ENCODE results near the gene TAGLN. TPM values are rescaled to one million over a fixed set of nuclear protein-coding genes. Genes with fewer than 3 reads are reported as not detected.

The TAGLN gene
- 22.3 and 325 TPM in 2 replicates for total RNA-seq (2012; rRNA removed)

DNA sequence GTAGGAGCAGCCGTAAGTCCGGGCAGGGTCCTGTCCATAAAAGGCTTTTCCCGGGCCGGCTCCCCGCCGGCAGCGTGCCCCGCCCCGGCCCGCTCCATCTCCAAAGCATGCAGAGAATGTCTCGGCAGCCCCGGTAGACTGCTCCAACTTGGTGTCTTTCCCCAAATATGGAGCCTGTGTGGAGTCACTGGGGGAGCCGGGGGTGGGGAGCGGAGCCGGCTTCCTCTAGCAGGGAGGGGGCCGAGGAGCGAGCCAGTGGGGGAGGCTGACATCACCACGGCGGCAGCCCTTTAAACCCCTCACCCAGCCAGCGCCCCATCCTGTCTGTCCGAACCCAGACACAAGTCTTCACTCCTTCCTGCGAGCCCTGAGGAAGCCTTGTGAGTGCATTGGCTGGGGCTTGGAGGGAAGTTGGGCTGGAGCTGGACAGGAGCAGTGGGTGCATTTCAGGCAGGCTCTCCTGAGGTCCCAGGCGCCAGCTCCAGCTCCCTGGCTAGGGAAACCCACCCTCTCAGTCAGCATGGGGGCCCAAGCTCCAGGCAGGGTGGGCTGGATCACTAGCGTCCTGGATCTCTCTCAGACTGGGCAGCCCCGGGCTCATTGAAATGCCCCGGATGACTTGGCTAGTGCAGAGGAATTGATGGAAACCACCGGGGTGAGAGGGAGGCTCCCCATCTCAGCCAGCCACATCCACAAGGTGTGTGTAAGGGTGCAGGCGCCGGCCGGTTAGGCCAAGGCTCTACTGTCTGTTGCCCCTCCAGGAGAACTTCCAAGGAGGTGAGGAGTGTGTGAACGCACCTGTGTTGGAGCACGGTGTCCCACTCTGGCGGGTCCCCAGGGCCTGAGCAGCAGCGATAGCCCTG, at the start of gene TAGLN:
Gene TAGLN (plus strand): TSS at position 318 of the 863 bp plus-strand sequence. CDS start 3,644 bp downstream, outside the sequence.
- Histone ChIP-seq H3K9me3 (replicated peaks; ENCODE audit: low read length) (no peaks in the 10 kb centered on the region), H3K27me3 (ENCODE audit: control insufficient read depth, insufficient read depth, low read length) (no peaks in the 10 kb centered on the region), H3K36me3 (ENCODE audit: insufficient read depth, low read length) (peaks cover 41% of the 10 kb centered on the region), H3K4me1 (ENCODE audit: control insufficient read depth, insufficient read depth, low read length) (peaks cover 59% of the 10 kb centered on the region), H3K4me2 (ENCODE audit: low read length) (peak within 1 kb of the TSS; percentile 99), H3K9ac (ENCODE audit: low read depth, low read length) (peak within 1 kb of the TSS; percentile 99), H3K4me3 (ENCODE audit: low read length) (peak within 1 kb of the TSS; percentile 97)

DNA sequence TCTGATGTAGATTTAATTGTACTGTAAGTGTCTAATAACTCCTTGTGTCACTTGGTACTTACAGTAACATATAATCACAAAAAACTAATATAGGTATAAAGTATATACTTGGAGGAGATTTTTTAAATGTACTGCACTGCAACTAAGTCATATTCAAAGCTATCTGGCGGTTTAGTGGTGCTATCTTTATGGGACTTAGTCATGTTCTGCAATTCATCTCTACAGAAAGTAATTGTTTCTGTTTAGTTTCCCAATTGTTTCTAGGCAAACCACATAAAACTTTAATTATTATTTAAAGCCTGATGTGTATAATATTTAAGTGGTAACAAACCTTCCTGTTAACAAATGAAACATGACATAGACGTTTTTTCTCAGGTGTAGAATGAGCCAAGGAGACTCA, 47.1 kb upstream of the TAGLN start:
- Histone ChIP-seq H3K36me3 (ENCODE audit: insufficient read depth, low read length) (peaks cover 46% of the 10 kb centered on the region), H3K4me3 (ENCODE audit: low read length) (no peak overlapping the region), H3K9me3 (replicated peaks; ENCODE audit: low read length) (no peaks in the 10 kb centered on the region), H3K9ac (ENCODE audit: low read depth, low read length) (no peak overlapping the region), H3K27me3 (ENCODE audit: control insufficient read depth, insufficient read depth, low read length) (no peaks in the 10 kb centered on the region), H3K4me1 (ENCODE audit: control insufficient read depth, insufficient read depth, low read length) (peaks cover 7% of the 10 kb centered on the region), H3K4me2 (ENCODE audit: low read length) (no peak overlapping the region)

DNA sequence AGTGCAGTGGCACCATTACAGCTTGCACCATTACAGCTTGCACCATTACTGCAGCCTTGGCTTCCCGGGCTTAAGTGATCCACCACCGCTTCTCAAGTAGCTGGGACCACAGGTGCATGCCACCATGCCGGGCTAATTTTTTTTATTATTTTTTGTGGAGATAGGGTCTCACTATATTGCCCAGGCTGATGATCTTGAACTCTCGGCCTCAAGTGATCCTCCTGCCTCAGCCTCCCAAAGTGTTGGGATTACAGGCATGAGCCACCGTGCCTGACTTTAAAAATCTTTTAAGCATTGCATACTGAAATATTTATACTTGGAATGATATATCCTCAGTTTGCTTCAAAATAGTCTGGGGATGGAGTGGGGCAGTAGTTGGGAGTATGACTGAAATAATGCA, 44.7 kb upstream of the TAGLN start:
- no peak overlapping the region for H3K4me3 ChIP-seq (ENCODE audit: low read length)
- H3K9ac ChIP-seq (ENCODE audit: low read depth, low read length) = no peak overlapping the region
- H3K27me3 ChIP-seq (ENCODE audit: control insufficient read depth, insufficient read depth, low read length) = no peaks in the 10 kb centered on the region
- no peaks in the 10 kb centered on the region for H3K4me1 ChIP-seq (ENCODE audit: control insufficient read depth, insufficient read depth, low read length)
- H3K36me3 ChIP-seq (ENCODE audit: insufficient read depth, low read length) = peaks cover 51% of the 10 kb centered on the region
- H3K9me3 ChIP-seq (replicated peaks; ENCODE audit: low read length) = no peaks in the 10 kb centered on the region
- no peak overlapping the region for H3K4me2 ChIP-seq (ENCODE audit: low read length)

DNA sequence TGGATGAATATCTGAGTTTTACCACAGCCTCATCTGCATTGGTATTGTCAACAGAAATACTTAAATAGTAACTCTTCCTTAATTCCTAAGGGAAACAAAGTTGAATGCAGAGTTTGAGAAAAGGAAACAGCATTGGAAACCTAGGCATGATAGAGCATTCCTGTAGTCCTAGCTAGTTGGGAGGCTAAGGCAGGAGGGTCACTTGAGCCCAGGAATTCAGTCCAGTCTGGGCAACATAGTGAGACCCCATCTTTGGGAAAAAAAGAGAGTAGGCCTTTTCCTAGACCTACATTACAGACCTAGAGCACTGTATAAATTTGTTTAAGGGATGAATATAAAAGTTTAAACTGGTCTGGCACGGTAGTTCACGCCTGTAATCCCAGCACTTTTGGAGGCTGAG, 41.7 kb upstream of the TAGLN start:
- no peak overlapping the region for H3K4me3 ChIP-seq (ENCODE audit: low read length)
- H3K9me3 ChIP-seq (replicated peaks; ENCODE audit: low read length) = no peaks in the 10 kb centered on the region
- no peaks in the 10 kb centered on the region for H3K4me1 ChIP-seq (ENCODE audit: control insufficient read depth, insufficient read depth, low read length)
- no peak overlapping the region for H3K9ac ChIP-seq (ENCODE audit: low read depth, low read length)
- H3K4me2 ChIP-seq (ENCODE audit: low read length) = no peak overlapping the region
- no peaks in the 10 kb centered on the region for H3K27me3 ChIP-seq (ENCODE audit: control insufficient read depth, insufficient read depth, low read length)
- peaks cover 75% of the 10 kb centered on the region for H3K36me3 ChIP-seq (ENCODE audit: insufficient read depth, low read length)

- peaks cover 76% of the 10 kb centered on the region for H3K36me3 ChIP-seq (ENCODE audit: insufficient read depth, low read length)
- H3K4me1 ChIP-seq (ENCODE audit: control insufficient read depth, insufficient read depth, low read length) = no peaks in the 10 kb centered on the region
These were observed 39.3 kb upstream of the TAGLN start for GRCh38 chr11:117159892-117160291.

GRCh38 chr11:117160826-117161225, 38.3 kb upstream of the TAGLN start:
- no peaks in the 10 kb centered on the region for H3K27me3 ChIP-seq (ENCODE audit: control insufficient read depth, insufficient read depth, low read length)
- no peaks in the 10 kb centered on the region for H3K4me1 ChIP-seq (ENCODE audit: control insufficient read depth, insufficient read depth, low read length)
- H3K4me3 ChIP-seq (ENCODE audit: low read length) = no peak overlapping the region
- no peak overlapping the region for H3K9ac ChIP-seq (ENCODE audit: low read depth, low read length)
- peaks cover 79% of the 10 kb centered on the region for H3K36me3 ChIP-seq (ENCODE audit: insufficient read depth, low read length)
- H3K4me2 ChIP-seq (ENCODE audit: low read length) = no peak overlapping the region
- no peaks in the 10 kb centered on the region for H3K9me3 ChIP-seq (replicated peaks; ENCODE audit: low read length)

More at GRCh38 chr11:117159892-117160291, 39.3 kb upstream of the TAGLN start:
- Histone ChIP-seq H3K9me3 (replicated peaks; ENCODE audit: low read length) (no peaks in the 10 kb centered on the region), H3K4me2 (ENCODE audit: low read length) (no peak overlapping the region), H3K27me3 (ENCODE audit: control insufficient read depth, insufficient read depth, low read length) (no peaks in the 10 kb centered on the region), H3K9ac (ENCODE audit: low read depth, low read length) (no peak overlapping the region), H3K4me3 (ENCODE audit: low read length) (no peak overlapping the region)

- Histone ChIP-seq H3K4me2 (ENCODE audit: low read length) (no peak overlapping the region), H3K4me1 (ENCODE audit: control insufficient read depth, insufficient read depth, low read length) (peaks cover 12% of the 10 kb centered on the region), H3K4me3 (ENCODE audit: low read length) (no peak overlapping the region), H3K36me3 (ENCODE audit: insufficient read depth, low read length) (peaks cover 75% of the 10 kb centered on the region), H3K9me3 (replicated peaks; ENCODE audit: low read length) (no peaks in the 10 kb centered on the region), H3K27me3 (ENCODE audit: control insufficient read depth, insufficient read depth, low read length) (no peaks in the 10 kb centered on the region), H3K9ac (ENCODE audit: low read depth, low read length) (no peak overlapping the region)
These were observed 32.7 kb upstream of the TAGLN start for GRCh38 chr11:117166491-117166890.

- no peaks in the 10 kb centered on the region for H3K27me3 ChIP-seq (ENCODE audit: control insufficient read depth, insufficient read depth, low read length)
- no peaks in the 10 kb centered on the region for H3K9me3 ChIP-seq (replicated peaks; ENCODE audit: low read length)
- H3K4me1 ChIP-seq (ENCODE audit: control insufficient read depth, insufficient read depth, low read length) = peaks cover 23% of the 10 kb centered on the region
- no peak overlapping the region for H3K4me2 ChIP-seq (ENCODE audit: low read length)
- H3K9ac ChIP-seq (ENCODE audit: low read depth, low read length) = no peak overlapping the region
- H3K4me3 ChIP-seq (ENCODE audit: low read length) = no peak overlapping the region
- H3K36me3 ChIP-seq (ENCODE audit: insufficient read depth, low read length) = peaks cover 54% of the 10 kb centered on the region
These were observed 29.4 kb upstream of the TAGLN start for GRCh38 chr11:117169736-117170135.

- H3K4me1 ChIP-seq (ENCODE audit: control insufficient read depth, insufficient read depth, low read length) = peaks cover 23% of the 10 kb centered on the region
- no peak overlapping the region for H3K9ac ChIP-seq (ENCODE audit: low read depth, low read length)
- H3K4me3 ChIP-seq (ENCODE audit: low read length) = no peak overlapping the region
- no peaks in the 10 kb centered on the region for H3K27me3 ChIP-seq (ENCODE audit: control insufficient read depth, insufficient read depth, low read length)
- no peak overlapping the region for H3K4me2 ChIP-seq (ENCODE audit: low read length)
- no peaks in the 10 kb centered on the region for H3K9me3 ChIP-seq (replicated peaks; ENCODE audit: low read length)
- H3K36me3 ChIP-seq (ENCODE audit: insufficient read depth, low read length) = peaks cover 52% of the 10 kb centered on the region
These were observed 29.0 kb upstream of the TAGLN start for GRCh38 chr11:117170210-117170609.

DNA sequence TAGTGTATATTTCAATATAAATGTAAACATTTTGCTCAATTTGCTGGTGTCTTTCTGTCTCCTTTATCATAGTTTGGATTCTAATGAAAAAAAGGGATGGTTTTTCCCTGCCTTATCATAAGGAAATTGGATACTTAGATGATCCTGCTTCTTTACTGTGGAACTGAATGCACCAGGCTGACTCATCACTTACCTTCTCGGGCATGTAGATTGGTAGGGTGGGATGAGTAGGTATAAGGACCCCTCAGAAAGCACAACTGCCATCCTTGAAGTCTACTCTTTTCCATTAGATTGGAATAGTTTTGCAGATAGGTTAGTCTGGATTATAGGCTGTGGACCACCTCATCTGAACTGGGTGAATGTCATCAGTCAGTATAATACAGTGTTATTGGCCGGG, 28.2 kb upstream of the TAGLN start:
- no peaks in the 10 kb centered on the region for H3K9me3 ChIP-seq (replicated peaks; ENCODE audit: low read length)
- no peaks in the 10 kb centered on the region for H3K27me3 ChIP-seq (ENCODE audit: control insufficient read depth, insufficient read depth, low read length)
- no peak overlapping the region for H3K9ac ChIP-seq (ENCODE audit: low read depth, low read length)
- H3K36me3 ChIP-seq (ENCODE audit: insufficient read depth, low read length) = peaks cover 45% of the 10 kb centered on the region
- no peak overlapping the region for H3K4me3 ChIP-seq (ENCODE audit: low read length)
- no peak overlapping the region for H3K4me2 ChIP-seq (ENCODE audit: low read length)
- peaks cover 23% of the 10 kb centered on the region for H3K4me1 ChIP-seq (ENCODE audit: control insufficient read depth, insufficient read depth, low read length)

DNA sequence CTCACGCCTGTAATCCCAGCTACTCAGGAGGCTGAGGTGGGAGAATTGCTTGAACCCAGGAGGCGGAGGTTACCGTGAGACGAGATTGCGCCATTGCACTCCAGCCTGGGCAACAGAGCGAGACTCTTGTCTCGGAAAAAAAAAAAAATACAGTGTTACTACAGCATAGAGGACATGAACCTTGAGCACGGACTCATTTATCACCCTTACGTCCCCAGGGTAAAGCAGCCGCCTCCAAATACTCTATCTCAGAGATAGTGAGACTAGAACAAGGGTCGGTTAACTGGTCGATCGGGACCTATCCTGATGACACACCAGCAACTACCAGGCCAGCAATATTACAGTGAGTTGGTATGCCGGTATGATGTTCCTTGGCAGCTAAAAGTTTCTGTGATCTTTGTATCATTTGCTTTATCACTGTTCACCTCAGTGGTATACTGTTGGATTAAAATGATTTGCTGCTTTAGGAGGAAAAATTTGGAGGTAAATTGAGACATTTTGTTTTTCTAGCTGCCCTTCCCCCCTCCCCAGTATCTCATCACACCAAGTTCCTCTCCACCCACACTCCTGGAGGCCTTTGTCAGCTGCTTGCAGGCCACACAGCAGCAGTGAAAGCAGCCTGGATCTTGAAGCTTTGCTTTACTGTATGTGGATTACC, 27.6 kb upstream of the TAGLN start:
- H3K9ac ChIP-seq (ENCODE audit: low read depth, low read length) = peak overlapping the region; percentile 12

More for the DNA sequence above, 27.6 kb upstream of the TAGLN start:
- Histone ChIP-seq H3K4me1 (ENCODE audit: control insufficient read depth, insufficient read depth, low read length) (peaks cover 23% of the 10 kb centered on the region), H3K36me3 (ENCODE audit: insufficient read depth, low read length) (peaks cover 40% of the 10 kb centered on the region), H3K9me3 (replicated peaks; ENCODE audit: low read length) (no peaks in the 10 kb centered on the region), H3K4me3 (ENCODE audit: low read length) (no peak overlapping the region), H3K27me3 (ENCODE audit: control insufficient read depth, insufficient read depth, low read length) (no peaks in the 10 kb centered on the region), H3K4me2 (ENCODE audit: low read length) (no peak overlapping the region)
